Stimulated activated CD8-positive, alpha-beta memory T cell treated with anti-CD3 and anti-CD28 coated beads, Interleukin-12 subunit alpha, Interleukin-12 subunit beta, amount 100 ng/mL, for 24 hours (primary cell): ENCODE data around the gene RALBP1.

Source experiments
- DNase-seq: peaks from one replicate; pipeline ENCODE4 v3.0.0-alpha.2; 2020; ENCODE audit errors: extremely low read depth

RALBP1 gene

DNA sequence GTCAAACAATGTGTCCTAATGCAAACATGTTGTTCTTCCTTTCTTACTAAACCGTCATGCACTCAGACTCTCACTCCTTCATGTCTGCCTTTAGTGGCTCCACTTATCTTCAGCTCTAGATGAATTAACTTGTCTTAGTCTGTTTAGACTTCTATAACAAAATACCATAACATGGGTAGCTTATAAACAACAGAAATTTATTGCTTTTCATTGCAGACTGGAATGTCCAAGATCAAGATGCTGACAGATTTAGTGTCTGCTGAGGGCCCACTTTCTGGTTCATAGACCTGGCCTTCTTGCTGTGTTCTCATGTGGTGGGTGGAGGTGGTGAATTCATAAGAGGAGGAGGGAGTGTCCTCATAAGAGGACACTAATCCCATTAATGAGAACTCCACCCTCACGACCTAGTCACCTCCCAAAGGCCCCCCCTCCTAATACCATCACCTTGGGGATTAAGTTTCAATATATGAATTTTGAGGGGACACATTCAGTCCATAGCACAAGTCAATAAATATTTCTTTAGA, 32.3 kb downstream of the RALBP1 start:
- no peak for DNase-seq

DNA sequence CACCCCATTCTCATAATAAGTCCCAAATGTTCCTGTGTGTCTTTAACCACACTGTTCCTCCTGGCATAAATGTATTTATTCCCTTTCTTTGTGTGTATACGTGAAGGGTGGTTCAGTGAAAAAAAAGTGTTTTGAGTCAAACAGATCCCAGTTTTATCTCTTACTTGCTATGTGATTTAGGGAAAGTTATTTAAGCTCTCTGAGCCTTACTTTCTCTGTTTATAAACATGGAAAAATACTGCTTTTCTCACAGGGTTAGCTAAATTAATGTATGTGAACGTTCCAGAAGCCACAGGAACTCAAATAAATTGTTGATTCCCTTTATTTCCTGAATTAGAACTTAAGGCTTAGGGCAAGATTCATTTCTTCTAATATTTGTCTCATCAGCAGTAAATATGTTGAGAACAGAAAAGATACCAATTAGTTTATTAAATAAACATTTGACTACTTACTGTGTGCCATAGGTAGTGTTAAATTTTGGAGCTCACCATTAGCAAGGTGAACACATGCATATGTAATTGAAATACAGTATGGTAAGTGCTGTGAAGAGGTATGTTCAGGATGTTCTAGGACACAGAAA, 33.2 kb downstream of the RALBP1 start:
- DNase-seq: no peak

DNA sequence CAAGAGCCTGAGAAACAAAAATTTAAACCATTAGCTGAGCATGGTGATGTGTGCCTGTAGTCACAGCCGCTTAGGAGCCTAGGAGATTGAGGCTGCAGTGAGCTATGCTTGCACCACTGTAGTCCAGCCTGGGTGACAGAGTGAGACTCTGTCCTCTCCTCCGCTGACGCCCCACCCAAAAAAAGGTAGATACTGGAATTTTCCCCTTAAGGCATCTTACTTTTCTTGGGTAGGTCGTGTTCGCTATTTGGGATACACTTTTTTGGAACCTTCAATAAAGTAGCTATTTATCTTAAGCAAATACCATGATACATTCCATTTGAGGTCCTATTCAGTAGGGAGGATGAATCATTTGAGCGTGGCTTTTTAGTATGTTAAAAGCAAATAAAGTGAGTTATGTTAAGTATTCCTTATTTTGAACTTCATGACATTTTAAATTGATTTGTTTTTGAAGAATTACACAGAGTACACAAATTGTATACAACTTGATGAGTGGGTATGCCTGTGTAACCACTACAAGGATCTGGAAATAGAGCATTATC, 38.7 kb downstream of the RALBP1 start:
- DNase-seq: no peak

DNA sequence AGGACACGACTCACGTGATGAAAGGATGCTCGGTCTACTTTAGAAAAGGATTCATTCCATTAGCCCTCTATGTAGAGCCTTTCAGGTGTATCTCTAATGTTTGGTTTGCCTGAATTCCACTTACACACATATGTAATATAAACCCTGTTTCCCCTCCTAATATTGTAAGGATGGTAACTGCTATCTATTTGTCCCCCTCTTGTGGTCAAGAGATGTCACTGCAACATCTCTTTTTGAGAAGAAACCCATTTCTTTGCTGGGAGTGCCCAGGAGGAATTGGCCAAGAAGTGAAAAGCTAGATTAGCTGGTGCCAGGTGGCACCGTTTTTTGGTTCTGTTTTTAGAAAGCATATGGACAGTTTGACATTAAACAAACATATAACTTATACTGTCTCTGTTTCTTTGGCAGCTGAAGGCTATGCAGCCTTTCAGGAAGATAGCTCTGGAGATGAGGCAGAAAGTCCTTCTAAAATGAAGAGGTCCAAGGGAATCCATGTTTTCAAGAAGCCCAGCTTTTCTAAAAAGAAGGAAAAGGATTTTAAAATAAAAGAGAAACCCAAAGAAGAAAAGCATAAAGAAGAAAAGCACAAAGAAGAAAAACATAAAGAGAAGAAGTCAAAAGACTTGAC, 41.2 kb downstream of the RALBP1 start:
- no peak for DNase-seq

DNA sequence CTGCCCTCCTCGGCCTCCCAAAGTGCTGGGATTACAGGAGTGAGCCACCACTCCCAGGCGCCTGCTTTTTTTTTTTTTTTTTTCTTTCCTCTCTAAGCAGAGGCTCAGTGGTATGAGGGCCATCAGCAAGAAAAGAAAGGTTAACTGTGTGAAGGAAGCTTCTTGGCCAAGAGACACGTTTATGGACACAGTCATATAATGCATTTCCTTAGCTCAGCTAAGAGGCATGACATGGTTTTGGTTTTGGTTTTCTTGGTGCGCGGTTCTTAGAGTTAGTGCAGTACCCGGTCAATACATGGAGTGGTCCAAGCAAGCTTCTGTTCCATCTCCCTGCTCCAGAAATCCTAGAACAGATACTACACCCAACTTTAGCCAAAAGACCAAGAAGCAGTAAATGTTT, 42.6 kb downstream of the RALBP1 start:
- DNase-seq: no peak

DNA sequence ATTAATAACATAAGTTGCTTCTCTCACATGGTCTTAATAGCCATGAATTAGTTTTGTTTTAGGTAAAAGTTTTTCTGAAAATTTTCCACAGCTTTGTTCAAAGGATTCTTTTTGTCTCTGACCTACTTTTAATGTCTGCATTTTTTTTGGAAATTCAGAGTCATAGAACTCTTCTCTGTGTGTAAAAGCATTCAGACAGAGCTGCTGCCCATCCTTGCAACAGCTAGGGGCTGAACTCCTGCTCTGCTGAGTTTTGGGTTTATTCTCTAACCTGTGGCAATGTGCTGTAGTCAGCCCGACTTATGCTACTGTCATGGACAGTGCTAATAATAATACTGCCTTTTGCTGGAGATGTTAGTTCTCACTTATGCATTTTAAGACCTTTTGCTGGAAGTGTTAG, 44.1 kb downstream of the RALBP1 start:
- DNase-seq: no peak

DNA sequence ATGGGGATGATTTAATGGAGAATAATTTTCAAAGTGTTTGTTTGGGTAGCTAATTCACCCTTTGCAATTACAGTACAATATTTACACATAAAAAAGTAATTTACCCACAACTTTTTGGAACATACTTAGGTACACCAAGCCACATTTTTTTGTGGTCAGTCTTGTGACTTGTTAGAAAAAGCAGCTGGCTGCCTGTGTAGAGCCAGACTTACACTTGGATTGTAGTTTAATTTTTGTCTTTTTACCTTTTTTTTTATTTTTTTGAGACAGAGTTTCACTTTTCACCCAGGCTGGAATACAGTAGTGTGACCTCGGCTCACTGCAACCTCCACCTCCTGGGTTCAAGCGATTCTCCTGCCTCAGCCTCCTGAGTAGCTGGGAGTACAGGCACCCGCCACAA, 45.4 kb downstream of the RALBP1 start:
- DNase-seq: no peak

DNA sequence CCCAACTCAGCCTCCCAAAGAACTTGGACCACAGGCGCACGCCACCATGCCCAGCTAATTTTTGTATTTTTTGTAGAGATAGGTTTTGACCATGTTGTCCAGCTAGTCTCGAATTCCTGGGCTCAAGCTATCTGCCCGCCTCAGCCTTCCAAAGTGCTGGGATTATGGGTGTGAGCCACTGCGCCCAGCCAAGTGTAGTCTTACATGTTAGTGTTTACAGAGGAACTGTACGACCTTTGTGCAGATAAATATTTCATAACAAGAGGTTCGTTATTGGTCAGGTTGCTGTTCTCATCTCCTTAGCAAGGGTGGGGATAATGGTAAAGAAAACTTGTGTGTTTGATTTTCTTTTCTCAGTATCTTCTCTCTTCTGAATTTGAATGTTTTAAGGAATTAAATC, 46.5 kb downstream of the RALBP1 start:
- no peak for DNase-seq

DNA sequence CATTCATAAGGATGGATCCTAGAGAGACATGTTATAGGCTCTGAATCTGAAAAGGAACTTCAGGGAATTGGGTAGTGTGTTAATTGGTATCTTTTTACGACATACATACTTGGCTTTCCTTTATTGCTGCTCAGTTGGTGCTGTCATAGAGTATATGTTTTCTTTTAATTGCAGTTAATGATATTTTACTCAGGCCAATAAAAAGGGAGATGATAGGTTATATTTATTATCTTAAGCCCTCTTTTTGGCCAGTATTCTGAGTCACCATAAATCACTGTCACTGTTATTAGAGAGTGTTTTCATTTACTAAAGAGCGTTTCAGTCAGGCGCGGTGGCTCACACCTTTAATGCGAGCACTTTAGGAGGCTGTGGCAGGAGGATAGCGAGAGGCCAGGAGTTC, 47.6 kb downstream of the RALBP1 start:
- DNase-seq: no peak

DNA sequence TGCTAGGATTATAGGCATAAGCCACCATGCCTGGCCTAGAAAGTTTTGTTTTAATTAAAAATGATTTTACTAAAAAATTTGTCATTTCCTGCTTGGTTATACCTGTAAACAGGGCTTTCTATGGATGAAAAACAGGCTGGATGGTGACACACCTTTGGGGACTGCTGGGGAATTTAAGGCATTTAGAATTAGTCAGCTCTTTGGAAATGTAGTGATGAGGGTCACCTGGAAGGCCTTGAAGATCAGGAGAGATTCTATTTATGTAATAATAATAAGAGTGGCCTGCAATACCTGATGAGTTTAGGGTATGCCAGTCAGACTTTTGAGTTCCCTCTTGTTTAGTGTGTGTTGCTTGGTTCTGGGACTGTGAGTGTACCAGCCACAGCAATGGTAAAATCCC, 51.1 kb downstream of the RALBP1 start:
- DNase-seq: no peak

DNA sequence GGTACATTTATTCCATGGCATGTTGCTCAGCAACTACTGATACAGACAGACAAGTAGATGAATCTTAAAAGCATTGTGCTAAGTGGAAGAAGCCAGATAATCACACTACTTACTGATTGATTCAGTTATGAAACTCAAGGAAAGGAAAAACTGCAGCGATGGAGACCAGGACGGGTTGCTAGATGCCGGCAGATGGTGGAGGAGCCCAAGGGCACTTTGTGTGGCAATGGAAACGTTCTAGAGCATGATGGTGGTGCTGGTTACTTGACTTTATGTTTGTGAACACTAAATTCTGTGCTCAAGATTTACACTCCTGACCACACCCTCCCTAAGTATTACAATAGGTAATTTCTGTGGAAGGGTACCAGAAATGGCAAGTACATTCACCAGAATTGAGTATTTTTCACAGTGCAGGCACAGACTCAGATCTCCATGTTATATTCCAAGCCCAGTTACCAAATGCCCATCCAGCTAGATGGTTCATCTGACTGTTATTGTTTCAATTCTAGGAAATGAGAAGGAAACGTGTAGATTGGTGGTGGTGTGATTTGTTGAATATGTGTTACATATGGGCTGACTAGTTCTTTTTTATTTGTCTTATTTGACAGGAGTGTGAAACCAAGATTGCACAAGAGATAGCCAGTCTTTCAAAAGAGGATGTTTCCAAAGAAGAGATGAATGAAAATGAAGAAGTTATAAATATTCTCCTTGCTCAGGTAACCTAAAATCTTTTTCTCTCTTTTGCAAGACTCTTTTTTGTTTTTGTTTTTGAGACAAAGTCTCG, 55.1 kb downstream of the RALBP1 start:
- DNase-seq: no peak

DNA sequence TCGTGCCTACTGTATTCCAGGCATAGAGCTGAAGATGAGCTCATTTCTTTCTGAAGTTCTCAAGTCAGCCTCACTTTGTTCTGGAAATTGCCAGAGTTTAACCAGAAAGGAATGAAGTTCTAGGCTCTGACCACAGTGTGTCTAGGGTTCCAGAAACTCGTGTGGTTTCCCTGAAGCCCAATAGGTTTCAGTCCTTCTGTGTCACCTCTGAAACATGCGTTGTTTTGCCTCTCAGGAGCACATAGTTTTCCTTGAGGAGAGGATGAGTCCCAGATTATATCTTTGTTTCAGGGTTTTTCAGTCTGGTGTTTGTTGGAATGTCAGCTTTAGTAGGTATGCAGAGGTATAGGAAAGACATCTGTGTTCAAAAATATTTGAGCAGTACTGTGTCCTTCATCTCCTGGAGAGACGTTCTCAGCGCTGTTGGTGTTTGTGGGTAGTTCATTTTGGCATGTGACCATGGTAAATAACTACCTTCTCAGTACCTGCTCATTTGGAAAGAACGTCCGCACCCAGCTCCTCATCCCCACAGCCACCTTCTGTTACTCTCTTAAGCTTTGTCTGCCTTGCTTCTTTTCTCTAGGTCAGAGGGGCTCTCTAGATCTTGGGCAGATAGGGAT, 56.6 kb downstream of the RALBP1 start:
- no peak for DNase-seq

DNA sequence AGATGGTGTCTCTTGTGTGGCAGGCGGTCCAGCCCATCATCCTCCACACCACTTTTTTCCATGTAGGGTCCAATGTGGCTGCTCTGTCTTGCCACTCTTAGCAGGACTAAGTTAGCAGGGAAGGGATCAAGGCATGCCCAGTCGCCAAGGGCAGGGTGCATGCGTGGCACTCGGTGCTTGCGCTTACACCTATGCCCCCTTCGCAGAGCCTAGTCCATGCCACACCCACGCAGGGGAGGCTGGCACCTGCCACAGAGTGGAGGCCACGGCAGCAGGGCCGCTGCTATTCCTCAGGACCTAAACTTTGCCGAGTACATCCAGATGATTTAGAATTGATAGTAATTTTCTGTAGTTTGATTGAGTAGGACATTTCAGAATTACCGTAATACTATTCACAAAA, 59.5 kb downstream of the RALBP1 start:
- DNase-seq: no peak

DNA sequence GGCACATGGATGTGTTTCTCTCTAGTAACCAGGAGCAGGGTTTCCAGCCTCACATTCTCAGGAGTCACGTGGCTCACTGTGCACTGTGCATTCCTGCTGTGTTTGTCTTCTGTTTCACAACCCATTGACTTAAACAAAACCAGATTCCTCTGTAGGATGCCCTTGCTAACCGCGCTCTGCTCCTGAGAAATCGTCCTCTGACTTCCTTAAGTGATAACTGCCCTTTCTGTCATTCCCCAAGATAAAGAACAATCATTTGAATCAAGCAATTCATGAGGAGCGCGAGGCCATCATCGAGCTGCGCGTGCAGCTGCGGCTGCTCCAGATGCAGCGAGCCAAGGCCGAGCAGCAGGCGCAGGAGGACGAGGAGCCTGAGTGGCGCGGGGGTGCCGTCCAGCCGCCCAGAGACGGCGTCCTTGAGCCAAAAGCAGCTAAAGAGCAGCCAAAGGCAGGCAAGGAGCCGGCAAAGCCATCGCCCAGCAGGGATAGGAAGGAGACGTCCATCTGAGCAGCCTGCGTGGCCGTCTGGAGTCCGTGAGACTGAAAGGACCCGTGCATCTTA, 60.2 kb downstream of the RALBP1 start:
- no peak for DNase-seq

DNA sequence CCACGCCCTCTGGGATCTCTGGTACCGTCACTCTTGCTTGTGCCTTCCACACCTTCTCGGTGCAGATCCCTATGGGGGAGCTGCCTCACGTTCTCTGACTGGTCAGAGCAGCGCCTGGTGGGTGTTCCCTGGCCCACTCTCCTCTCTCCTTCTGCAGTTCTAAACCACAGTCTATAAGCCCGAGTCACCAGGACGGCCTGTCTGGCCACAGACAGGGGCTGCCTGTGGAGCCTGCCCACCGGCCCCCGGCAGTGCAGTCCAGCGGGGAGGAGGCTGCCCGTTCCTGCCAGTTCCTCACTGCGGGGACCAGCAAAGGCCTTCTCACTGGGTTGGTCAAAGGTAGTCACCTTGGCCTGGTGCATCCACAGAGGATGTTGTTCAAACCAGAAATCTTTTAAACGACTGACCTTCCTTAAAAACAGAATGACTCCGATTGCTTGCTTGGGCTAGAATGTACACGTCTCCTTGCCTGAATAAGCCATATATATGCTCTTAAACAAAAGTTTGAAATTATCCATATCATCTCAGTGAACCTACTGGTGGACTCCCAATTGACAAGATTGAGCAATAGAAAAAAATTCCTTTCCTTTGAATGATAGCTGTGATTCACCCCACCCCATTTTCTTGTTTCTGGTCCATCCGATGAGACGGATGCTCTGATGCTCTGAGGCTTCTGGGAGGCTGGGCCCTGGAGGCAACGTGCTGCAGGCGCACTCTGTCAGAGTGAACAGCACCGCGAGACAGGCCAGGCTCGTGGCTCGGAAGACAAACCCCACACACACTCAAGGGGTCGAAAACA, 61.2 kb downstream of the RALBP1 start:
- no peak for DNase-seq

DNA sequence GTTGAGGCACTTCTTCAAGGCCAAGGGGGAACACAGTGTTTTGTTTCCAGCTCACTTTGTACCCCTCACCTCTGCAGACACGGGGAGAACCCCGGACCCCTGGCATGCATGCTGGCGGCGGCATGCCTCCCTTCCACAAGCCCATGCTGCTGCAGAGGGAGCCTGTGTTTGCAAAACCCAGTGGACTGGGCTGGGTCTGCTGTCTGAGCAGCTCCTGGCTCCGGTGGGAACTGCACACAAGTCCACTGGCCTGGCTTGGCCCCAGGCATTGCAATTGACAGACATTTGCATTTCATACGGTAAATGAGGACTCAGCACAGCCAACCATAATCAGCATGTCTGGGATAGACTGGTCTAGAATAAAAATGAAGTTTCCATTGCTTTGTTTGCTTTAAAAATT, 62.4 kb downstream of the RALBP1 start:
- DNase-seq: no peak

DNA sequence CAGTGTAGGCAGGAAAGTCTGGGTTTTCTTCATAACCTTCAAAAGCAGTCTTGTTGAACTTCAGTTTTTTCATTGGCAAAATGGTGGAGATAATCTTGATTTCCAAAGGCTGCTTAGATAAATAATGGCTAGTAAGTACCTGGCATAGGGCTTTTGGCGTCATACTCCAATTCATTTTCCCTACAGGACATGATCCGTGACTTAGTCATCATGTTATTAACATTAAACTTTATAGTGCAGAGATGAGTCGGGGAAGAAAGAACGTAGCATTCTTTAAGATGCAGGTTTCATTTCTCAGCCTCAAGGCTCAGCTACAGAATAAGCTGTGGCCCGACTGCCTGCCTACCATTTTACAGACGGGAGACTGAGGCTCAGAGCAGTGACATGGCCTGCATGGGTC, 64.0 kb downstream of the RALBP1 start:
- no peak for DNase-seq

DNA sequence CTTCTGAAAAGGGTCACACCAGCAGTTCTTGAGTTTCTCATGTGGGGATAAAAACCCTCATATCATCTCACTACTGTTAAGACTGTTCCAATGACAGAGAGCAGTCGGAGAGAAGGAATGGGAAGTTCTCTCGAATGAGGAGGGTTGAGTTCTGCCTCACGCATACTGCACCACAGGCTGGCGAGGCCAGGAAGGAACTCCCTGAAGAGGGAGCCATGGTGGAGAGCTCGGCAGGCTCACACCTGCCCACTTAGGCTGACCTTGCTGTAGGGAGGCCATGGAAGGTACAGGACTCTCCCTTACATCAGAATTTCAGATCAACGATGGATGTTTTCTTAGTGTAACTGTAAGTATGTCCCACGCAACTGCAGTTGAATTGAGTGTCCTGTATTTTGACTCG, 64.6 kb downstream of the RALBP1 start:
- DNase-seq: no peak

DNA sequence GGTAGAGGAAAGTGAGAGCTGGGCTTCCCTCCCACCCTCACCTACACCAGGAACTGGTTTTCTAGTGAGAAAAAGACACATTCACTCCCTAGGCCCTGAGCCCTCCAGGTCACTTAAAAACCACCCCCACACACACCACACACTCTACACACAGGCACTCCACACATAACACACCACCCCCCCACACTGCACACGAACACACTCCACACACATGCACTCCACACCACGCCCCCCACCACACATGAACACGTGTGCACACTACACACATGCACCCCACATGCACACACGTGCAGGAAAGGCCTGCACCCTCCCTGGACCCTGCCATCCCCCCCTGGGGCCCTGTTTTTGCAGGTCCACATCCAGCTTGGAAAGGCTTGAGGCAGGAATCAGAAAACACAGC, 67.6 kb downstream of the RALBP1 start:
- DNase-seq: no peak

DNA sequence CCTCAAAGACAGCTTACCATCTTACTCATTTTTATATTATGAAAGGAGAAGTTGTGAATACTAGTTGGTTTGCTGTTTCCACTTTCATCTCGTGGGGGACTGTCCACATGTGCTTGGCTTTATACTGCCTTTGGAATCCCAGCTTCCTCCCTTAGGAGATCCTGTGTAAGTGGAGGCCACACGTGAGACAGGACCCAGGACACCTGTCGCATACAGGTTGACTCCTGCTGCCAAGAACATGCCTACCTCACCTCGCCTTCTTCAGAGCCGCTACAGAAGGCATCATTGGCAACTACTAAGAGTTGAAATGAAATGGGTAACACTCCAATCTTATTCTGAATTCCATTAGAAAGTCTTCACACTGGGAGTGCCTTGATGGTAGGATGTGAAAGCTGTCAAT, 69.7 kb downstream of the RALBP1 start:
- DNase-seq: no peak

DNA sequence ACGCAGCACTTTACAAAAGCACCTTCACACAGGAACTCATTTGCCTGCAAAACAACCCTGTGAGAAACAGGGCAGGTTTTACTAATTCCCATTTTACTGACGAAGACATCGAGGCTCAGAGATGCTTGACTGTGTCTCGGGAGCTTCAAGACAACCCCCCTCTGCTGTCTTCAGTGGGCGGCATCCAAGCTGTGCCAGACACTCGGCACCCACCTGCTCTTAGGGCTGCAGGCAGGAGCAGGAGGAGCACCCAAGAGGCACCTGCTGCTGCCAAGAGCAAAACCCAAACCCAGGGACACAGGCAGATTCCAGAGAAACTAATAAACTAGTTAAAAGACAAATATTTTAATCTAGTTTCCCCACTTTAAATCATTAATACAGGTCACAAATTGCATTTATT, 71.2 kb downstream of the RALBP1 start:
- no peak for DNase-seq
